22Rv1 (cell line): ENCODE measurements around the gene FRY.

Experiments used
- CTCF ChIP-seq: fragments of 450-650 bp; IDR thresholded peaks from 2 replicates; pipeline ENCODE4 v1.5.1; 2017; ENCODE audit warnings: mild to moderate bottlenecking
- ZFX ChIP-seq: fragments of 450-650 bp; IDR thresholded peaks from 2 replicates; pipeline ENCODE4 v1.6.1; 2017; ENCODE audit warnings: antibody characterized with exemption, borderline replicate concordance

GRCh38 chr13:32047793-32048192, 16.2 kb downstream of the FRY start:
- TF ChIP-seq CTCF = no peak
- no peak for TF ChIP-seq ZFX
